ENCODE data around the gene KRT35. TPM values are rescaled to one million over a fixed set of nuclear protein-coding genes. Genes with fewer than 3 reads are reported as not detected.

The KRT35 gene
- total RNA-seq, 1 donor from 2014 or later, result not detected

- intact Hi-C loops (cut with DNase I), result no loop called here
- no peaks in the 10 kb centered on the region for H3K4me1 ChIP-seq
- no peak for TF ChIP-seq POLR2A (IDR thresholded peaks at IDR 0.05)
- no peak for TF ChIP-seq POLR2AphosphoS5 (IDR thresholded peaks at IDR 0.05; ENCODE audit: insufficient read depth in 1 of 2, low read depth in 1 of 2)
- TF ChIP-seq CTCF (IDR thresholded peaks at IDR 0.05), result no peak
- no peaks in the 10 kb centered on the region for H3K9me3 ChIP-seq
- H3K36me3 ChIP-seq, result no peaks in the 10 kb centered on the region
- no peaks in the 10 kb centered on the region for H3K27me3 ChIP-seq
- no peak overlapping the region for H3K4me3 ChIP-seq
- peak overlapping the region; percentile 45 for H3K27ac ChIP-seq
- peak in 1 of 2 donors; percentile 60 for DNase-seq (ENCODE audit: extremely low spot score in 2 of 2)
Observed at GRCh38 chr17:41442739-41443138, 38.2 kb downstream of the KRT35 start.

- no peaks in the 10 kb centered on the region for H3K9me3 ChIP-seq
- no peak within 1 kb of the TSS for H3K4me3 ChIP-seq
- TF ChIP-seq POLR2AphosphoS5 (IDR thresholded peaks at IDR 0.05; ENCODE audit: insufficient read depth in 1 of 2, low read depth in 1 of 2) (no peak), POLR2A (IDR thresholded peaks at IDR 0.05) (no peak), CTCF (IDR thresholded peaks at IDR 0.05) (no peak)
- DNase-seq (ENCODE audit: extremely low spot score in 2 of 2), result no peak
- H3K36me3 ChIP-seq, result no peaks in the 10 kb centered on the region
- no peaks in the 10 kb centered on the region for H3K27me3 ChIP-seq
- H3K27ac ChIP-seq, result no peak within 1 kb of the TSS
- H3K4me1 ChIP-seq, result no peaks in the 10 kb centered on the region
- intact Hi-C loops (cut with DNase I), result no loop called here
Observed at GRCh38 chr17:41440531-41441033, 40.4 kb downstream of the KRT35 start, which contains the start of gene KRT38. TSS of gene KRT38 (minus strand) at chr17:41440983. CDS start at chr17:41440921, 62 bp downstream.

- Histone ChIP-seq H3K27me3 (no peaks in the 10 kb centered on the region), H3K27ac (no peak overlapping the region), H3K4me3 (no peak overlapping the region), H3K4me1 (peaks cover under 1% of the 10 kb centered on the region), H3K9me3 (no peaks in the 10 kb centered on the region), H3K36me3 (no peaks in the 10 kb centered on the region)
- intact Hi-C loops (cut with DNase I), result no loop called here
- no peak for DNase-seq (ENCODE audit: extremely low spot score in 2 of 2)
- no peak for TF ChIP-seq CTCF (IDR thresholded peaks at IDR 0.05)
- no peak for TF ChIP-seq POLR2A (IDR thresholded peaks at IDR 0.05)
- TF ChIP-seq POLR2AphosphoS5 (IDR thresholded peaks at IDR 0.05; ENCODE audit: insufficient read depth in 1 of 2, low read depth in 1 of 2), result no peak
Observed at GRCh38 chr17:41439375-41439774, 41.6 kb downstream of the KRT35 start.

GRCh38 chr17:41437769-41438168, 43.2 kb downstream of the KRT35 start:
- H3K27me3 ChIP-seq, result no peaks in the 10 kb centered on the region
- H3K4me1 ChIP-seq, result peaks cover 9% of the 10 kb centered on the region
- no peak for TF ChIP-seq POLR2AphosphoS5 (IDR thresholded peaks at IDR 0.05; ENCODE audit: insufficient read depth in 1 of 2, low read depth in 1 of 2)
- TF ChIP-seq POLR2A (IDR thresholded peaks at IDR 0.05), result no peak
- no peak for TF ChIP-seq CTCF (IDR thresholded peaks at IDR 0.05)
- intact Hi-C loops (cut with DNase I), result no loop called here
- no peak for DNase-seq (ENCODE audit: extremely low spot score in 2 of 2)
- H3K27ac ChIP-seq, result no peak overlapping the region
- no peak overlapping the region for H3K4me3 ChIP-seq
- no peaks in the 10 kb centered on the region for H3K9me3 ChIP-seq
- H3K36me3 ChIP-seq, result no peaks in the 10 kb centered on the region

- Histone ChIP-seq H3K36me3 (no peaks in the 10 kb centered on the region), H3K27ac (no peak overlapping the region), H3K4me1 (peaks cover 9% of the 10 kb centered on the region), H3K4me3 (no peak overlapping the region), H3K9me3 (no peaks in the 10 kb centered on the region), H3K27me3 (no peaks in the 10 kb centered on the region)
- intact Hi-C loops (cut with DNase I), result no loop called here
- TF ChIP-seq POLR2A (IDR thresholded peaks at IDR 0.05) (no peak), POLR2AphosphoS5 (IDR thresholded peaks at IDR 0.05; ENCODE audit: insufficient read depth in 1 of 2, low read depth in 1 of 2) (no peak), CTCF (IDR thresholded peaks at IDR 0.05) (no peak)
- no peak for DNase-seq (ENCODE audit: extremely low spot score in 2 of 2)
Observed at GRCh38 chr17:41437254-41437653, 43.7 kb downstream of the KRT35 start.
